ACHN (cell line): ENCODE results near the gene SDR39U1.

Experiments used
- DNase-seq: peaks from one replicate; pipeline ENCODE4 v3.0.0-alpha.2; 2015
- in situ Hi-C: cut with HindIII; loops from 2 replicates; pipeline ENCODE4 v1.10.0; 2017; ENCODE audit warnings: low sequenced_read_pairs, low pct_ligation_motif_present, low pct_unique_long_range_greater_than_20kb

SDR39U1 gene

GRCh38 chr14:24432259-24433131 is 10.1 kb downstream of the SDR39U1 start:
- no peak for DNase-seq
- in situ Hi-C loops = no loop called here

GRCh38 chr14:24431569-24432258 is 10.9 kb downstream of the SDR39U1 start:
- in situ Hi-C loops = no loop called here
- peak; percentile 85 for DNase-seq

GRCh38 chr14:24430682-24431568 is 11.7 kb downstream of the SDR39U1 start:
- in situ Hi-C loops = no loop called here

GRCh38 chr14:24430143-24430681 is 12.4 kb downstream of the SDR39U1 start:
- in situ Hi-C loops = no loop called here
- DNase-seq = peak; percentile 64

More at GRCh38 chr14:24430682-24431568, 11.7 kb downstream of the SDR39U1 start:
- no peak for DNase-seq

- in situ Hi-C loops = no loop called here
- peak; percentile 86 for DNase-seq
Observed at GRCh38 chr14:24429395-24430142, 13.0 kb downstream of the SDR39U1 start, which contains the start of the genes CBLN3 and KHNYN. Gene CBLN3, minus strand, starts transcription at chr14:24429668. Its CDS starts 614 bp downstream, at chr14:24429054. Gene KHNYN, plus strand, starts transcription at chr14:24429954. Its CDS starts 777 bp downstream, at chr14:24430731.

GRCh38 chr14:24428628-24429394 is 13.8 kb downstream of the SDR39U1 start:
- in situ Hi-C loops = no loop called here
- no peak for DNase-seq

GRCh38 chr14:24427537-24428508 is 14.8 kb downstream of the SDR39U1 start:
- in situ Hi-C loops = no loop called here
- no peak for DNase-seq

GRCh38 chr14:24426912-24427536 is 15.6 kb downstream of the SDR39U1 start:
- in situ Hi-C loops = no loop called here

GRCh38 chr14:24426150-24426911 is 16.2 kb downstream of the SDR39U1 start:
- no peak for DNase-seq
- in situ Hi-C loops = no loop called here

More at GRCh38 chr14:24426912-24427536, 15.6 kb downstream of the SDR39U1 start:
- no peak for DNase-seq

GRCh38 chr14:24425704-24426103 is 16.9 kb downstream of the SDR39U1 start:
- in situ Hi-C loops = no loop called here
- no peak for DNase-seq

- in situ Hi-C loops = no loop called here
- no peak for DNase-seq
Observed at GRCh38 chr14:24422694-24423601, 19.6 kb downstream of the SDR39U1 start.

GRCh38 chr14:24422261-24422660 is 20.3 kb downstream of the SDR39U1 start:
- in situ Hi-C loops = no loop called here
- no peak for DNase-seq

- DNase-seq = no peak
Observed at GRCh38 chr14:24418492-24418873, 24.1 kb downstream of the SDR39U1 start.

More at GRCh38 chr14:24418492-24418873, 24.1 kb downstream of the SDR39U1 start:
- in situ Hi-C loops = no loop called here
